OCI-LY7 (cell line): Measurements from ENCODE around the gene SNAP25.

Experiments
- EZH2phosphoT487 ChIP-seq: fragments of 200-600 bp; sonication (generic); IDR thresholded peaks from 2 replicates; pipeline ENCODE4 v1.6.1; 2018; ENCODE audit warnings: low read depth, borderline replicate concordance, mild to moderate bottlenecking, mixed run types, antibody characterized with exemption, low read length, moderate library complexity, mixed read lengths
- TF ChIP-seq, protein P1 (sequence below): fragments of 200-600 bp; sonication (generic); conservative IDR thresholded peaks from 2 replicates; pipeline ENCODE4 v1.5.1; 2014; ENCODE audit warnings: mild to moderate bottlenecking, antibody characterized with exemption, low read length, moderate library complexity, mixed read lengths

- TF ChIP-seq, protein P1, sequence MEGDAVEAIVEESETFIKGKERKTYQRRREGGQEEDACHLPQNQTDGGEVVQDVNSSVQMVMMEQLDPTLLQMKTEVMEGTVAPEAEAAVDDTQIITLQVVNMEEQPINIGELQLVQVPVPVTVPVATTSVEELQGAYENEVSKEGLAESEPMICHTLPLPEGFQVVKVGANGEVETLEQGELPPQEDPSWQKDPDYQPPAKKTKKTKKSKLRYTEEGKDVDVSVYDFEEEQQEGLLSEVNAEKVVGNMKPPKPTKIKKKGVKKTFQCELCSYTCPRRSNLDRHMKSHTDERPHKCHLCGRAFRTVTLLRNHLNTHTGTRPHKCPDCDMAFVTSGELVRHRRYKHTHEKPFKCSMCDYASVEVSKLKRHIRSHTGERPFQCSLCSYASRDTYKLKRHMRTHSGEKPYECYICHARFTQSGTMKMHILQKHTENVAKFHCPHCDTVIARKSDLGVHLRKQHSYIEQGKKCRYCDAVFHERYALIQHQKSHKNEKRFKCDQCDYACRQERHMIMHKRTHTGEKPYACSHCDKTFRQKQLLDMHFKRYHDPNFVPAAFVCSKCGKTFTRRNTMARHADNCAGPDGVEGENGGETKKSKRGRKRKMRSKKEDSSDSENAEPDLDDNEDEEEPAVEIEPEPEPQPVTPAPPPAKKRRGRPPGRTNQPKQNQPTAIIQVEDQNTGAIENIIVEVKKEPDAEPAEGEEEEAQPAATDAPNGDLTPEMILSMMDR = no peak
- no peak for TF ChIP-seq EZH2phosphoT487
Observed at GRCh38 chr20:10291568-10292248, 73.1 kb downstream of the SNAP25 start.
